Uterus (tissue), 4 donors: ENCODE data around the gene SV2C. TPM values are rescaled to one million over a fixed set of nuclear protein-coding genes. Genes with fewer than 3 reads are reported as not detected.
A peak's percentile ranks its signal among the peaks of the same experiment; 100 is the strongest.

Experiments used
- DNase-seq, 2 donors: peaks; one replicate each; pipeline ENCODE4 v3.0.0-alpha.2; 2019 to 2020
- H3K27ac ChIP-seq, 2 donors: fragments of 200-600 bp; sonication (generic); 1 replicate in 1 of 2; 2 replicates in 1 of 2; pipeline ENCODE4 v1.5.1; 2016 to 2018
- H3K27me3 ChIP-seq, 2 donors: fragments of 200-600 bp; sonication (generic); one replicate each; pipeline ENCODE4 v1.5.1; 2018 to 2019; ENCODE audit warnings: control low read depth in 1 of 2
- H3K36me3 ChIP-seq, 2 donors: fragments of 200-600 bp; sonication (generic); one replicate each; pipeline ENCODE4 v1.5.1; 2019; ENCODE audit warnings: control low read depth in 1 of 2
- H3K4me1 ChIP-seq, 2 donors: fragments of 200-600 bp; sonication (generic); one replicate each; pipeline ENCODE4 v1.5.1; 2018 to 2019; ENCODE audit warnings: control low read depth in 1 of 2
- H3K4me3 ChIP-seq, 2 donors: fragments of 200-600 bp; sonication (generic); 1 replicate in 1 of 2; 2 replicates in 1 of 2; pipeline ENCODE4 v1.5.1; 2018 to 2019; ENCODE audit warnings: mild to moderate bottlenecking in 1 of 2
- H3K9me3 ChIP-seq, 2 donors: fragments of 200-600 bp; sonication (generic); one replicate each; pipeline ENCODE4 v1.5.1; 2019; ENCODE audit warnings: control low read depth in 1 of 2
- POLR2A ChIP-seq, 2 donors: fragments of 450-650 bp; IDR thresholded peaks; one replicate each; pipeline ENCODE4 v1.6.1; 2016; ENCODE audit warnings: antibody characterized with exemption in 2 of 2, mild to moderate bottlenecking in 1 of 2, moderate library complexity in 1 of 2
- intact Hi-C: fragments of 100-400 bp; cut with DNase I; formaldehyde crosslinking; loops from one replicate; pipeline ENCODE4 v1.15.1; 2023; ENCODE audit warnings: low total_unique reads
- total RNA-seq, 4 donors: library from RNA; depleted of rRNA in 3 of 4; stranded (reverse); fragments of >200 nt in 3 of 4; gene quantifications; one replicate each; pipeline versions ENCODE4 v1.1.0 to v1.2.4, GENCODE V29; 2014 to 2023
- TF ChIP-seq, protein P1 (sequence below), 4 experiments: fragments of 200-600 bp in 2 of 4; fragments of 450-650 bp in 2 of 4; sonication (generic) in 2 of 4; IDR thresholded peaks; one replicate each; pipeline ENCODE4 v1.5.1; 2016 to 2019; ENCODE audit warnings: antibody characterized with exemption in 4 of 4, mild to moderate bottlenecking in 2 of 4, moderate library complexity in 1 of 4
- donor health status: DM: yes; HTN: yes; CAD: no.

SV2C gene
- total RNA-seq, 4 donors from 2014 or later = 0.21 to 3.7 TPM; not detected in 2

DNA sequence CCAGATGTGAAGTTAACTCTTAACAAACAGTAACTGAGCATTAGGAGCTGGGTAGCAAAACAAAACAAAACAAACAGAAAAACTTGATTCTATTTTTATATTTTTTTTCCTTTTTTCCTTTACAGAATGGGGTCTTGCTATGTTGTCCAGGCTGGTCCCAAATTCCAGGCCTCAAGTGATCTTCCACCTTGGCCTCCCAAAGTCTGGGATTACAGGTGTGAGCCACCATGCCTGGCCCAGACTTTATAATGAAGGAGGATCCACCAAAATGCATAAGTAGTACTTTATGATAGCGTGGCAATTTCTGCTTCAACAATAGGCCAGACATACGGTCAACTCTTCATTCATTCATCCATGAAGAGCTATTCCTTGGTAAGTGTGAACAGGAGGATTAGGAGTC, 314.0 kb downstream of the SV2C start:
- no peak overlapping the region for H3K4me3 ChIP-seq
- no peaks in the 10 kb centered on the region for H3K4me1 ChIP-seq
- H3K36me3 ChIP-seq = no peaks in the 10 kb centered on the region
- no peak for DNase-seq
- no peaks in the 10 kb centered on the region for H3K27me3 ChIP-seq
- H3K27ac ChIP-seq = no peak overlapping the region
- H3K9me3 ChIP-seq = no peaks in the 10 kb centered on the region
- TF ChIP-seq POLR2A (IDR thresholded peaks at IDR 0.05) = no peak
- TF ChIP-seq, protein P1, sequence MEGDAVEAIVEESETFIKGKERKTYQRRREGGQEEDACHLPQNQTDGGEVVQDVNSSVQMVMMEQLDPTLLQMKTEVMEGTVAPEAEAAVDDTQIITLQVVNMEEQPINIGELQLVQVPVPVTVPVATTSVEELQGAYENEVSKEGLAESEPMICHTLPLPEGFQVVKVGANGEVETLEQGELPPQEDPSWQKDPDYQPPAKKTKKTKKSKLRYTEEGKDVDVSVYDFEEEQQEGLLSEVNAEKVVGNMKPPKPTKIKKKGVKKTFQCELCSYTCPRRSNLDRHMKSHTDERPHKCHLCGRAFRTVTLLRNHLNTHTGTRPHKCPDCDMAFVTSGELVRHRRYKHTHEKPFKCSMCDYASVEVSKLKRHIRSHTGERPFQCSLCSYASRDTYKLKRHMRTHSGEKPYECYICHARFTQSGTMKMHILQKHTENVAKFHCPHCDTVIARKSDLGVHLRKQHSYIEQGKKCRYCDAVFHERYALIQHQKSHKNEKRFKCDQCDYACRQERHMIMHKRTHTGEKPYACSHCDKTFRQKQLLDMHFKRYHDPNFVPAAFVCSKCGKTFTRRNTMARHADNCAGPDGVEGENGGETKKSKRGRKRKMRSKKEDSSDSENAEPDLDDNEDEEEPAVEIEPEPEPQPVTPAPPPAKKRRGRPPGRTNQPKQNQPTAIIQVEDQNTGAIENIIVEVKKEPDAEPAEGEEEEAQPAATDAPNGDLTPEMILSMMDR (IDR thresholded peaks at IDR 0.05) = no peak
- intact Hi-C loops = no loop called here

DNA sequence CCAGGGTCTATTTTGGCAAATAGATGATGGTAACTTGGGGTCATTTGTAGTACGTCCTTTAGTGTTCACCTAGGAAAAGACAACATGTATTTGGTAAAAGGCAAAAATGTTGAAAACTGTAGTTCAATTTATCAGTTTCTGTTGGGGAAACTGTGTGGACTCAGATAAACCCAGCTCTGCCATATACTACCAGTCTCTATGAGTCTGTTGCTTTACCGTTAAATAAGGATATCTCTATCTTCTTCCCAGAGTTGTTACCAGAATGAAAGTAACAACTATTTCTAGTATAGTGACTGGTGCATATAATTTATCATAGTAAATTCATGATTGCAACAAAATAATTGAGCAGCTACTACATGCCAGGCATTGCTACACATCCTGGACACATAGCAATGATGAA, 316.1 kb downstream of the SV2C start:
- TF ChIP-seq, protein P1 (IDR thresholded peaks at IDR 0.05) = no peak
- no peak for TF ChIP-seq POLR2A (IDR thresholded peaks at IDR 0.05)
- Histone ChIP-seq H3K4me1 (no peaks in the 10 kb centered on the region), H3K27me3 (no peaks in the 10 kb centered on the region), H3K36me3 (no peaks in the 10 kb centered on the region), H3K27ac (no peak overlapping the region), H3K9me3 (no peaks in the 10 kb centered on the region), H3K4me3 (no peak overlapping the region)
- no peak for DNase-seq
- intact Hi-C loops = no loop called here

DNA sequence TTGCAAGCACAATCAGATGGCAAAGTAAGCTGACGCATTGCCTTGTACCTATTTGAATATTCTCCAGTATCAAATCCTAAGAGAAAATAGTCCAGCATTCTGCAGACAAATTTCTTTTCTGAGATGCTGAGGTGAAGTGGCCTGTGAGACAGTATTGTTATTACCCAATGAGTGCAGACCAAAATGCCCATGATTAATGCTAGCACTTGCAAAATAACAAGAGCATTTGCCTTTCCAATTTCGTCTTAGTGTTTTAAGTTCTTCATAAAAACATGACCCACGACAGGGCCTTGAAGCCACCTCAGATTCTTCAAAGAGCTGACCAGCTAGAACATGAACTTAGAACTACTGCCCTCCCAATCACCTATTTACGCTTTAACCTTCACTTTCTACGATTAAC, 317.3 kb downstream of the SV2C start:
- H3K36me3 ChIP-seq = no peaks in the 10 kb centered on the region
- H3K9me3 ChIP-seq = no peaks in the 10 kb centered on the region
- H3K27me3 ChIP-seq = no peaks in the 10 kb centered on the region
- intact Hi-C loops = no loop called here
- no peak overlapping the region for H3K27ac ChIP-seq
- TF ChIP-seq, protein P1 (IDR thresholded peaks at IDR 0.05) = no peak
- TF ChIP-seq POLR2A (IDR thresholded peaks at IDR 0.05) = no peak
- DNase-seq = no peak
- H3K4me1 ChIP-seq = no peaks in the 10 kb centered on the region
- H3K4me3 ChIP-seq = no peak overlapping the region

DNA sequence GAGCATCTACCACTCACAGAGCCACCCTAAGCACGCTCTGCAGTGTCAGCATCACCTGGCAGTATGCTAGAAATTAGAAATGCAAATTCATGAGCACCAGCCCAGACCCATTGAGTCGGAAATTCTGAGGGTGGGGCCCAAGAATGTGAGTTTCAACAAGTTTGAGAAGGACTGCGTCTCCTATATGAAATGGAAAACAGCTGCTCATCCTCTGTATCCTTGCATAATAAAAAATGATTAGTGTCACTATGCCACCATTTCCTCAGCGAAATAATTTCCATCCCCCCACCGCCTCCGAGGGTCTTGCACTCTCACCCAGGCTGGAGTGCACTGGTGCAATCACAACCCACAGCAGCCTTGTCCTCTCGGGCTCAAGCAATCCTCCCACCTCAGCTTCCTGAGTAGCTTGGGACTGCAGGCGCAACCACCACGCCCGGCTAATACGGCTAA, 318.6 kb downstream of the SV2C start:
- no peak for DNase-seq
- intact Hi-C loops = no loop called here
- no peaks in the 10 kb centered on the region for H3K27me3 ChIP-seq
- H3K4me3 ChIP-seq = peak overlapping the region in 1 of 2 donors; percentile 47
- H3K27ac ChIP-seq = no peak overlapping the region
- no peak for TF ChIP-seq POLR2A (IDR thresholded peaks at IDR 0.05)
- TF ChIP-seq, protein P1 (IDR thresholded peaks at IDR 0.05) = no peak
- no peaks in the 10 kb centered on the region for H3K36me3 ChIP-seq
- H3K4me1 ChIP-seq = no peaks in the 10 kb centered on the region
- no peaks in the 10 kb centered on the region for H3K9me3 ChIP-seq

DNA sequence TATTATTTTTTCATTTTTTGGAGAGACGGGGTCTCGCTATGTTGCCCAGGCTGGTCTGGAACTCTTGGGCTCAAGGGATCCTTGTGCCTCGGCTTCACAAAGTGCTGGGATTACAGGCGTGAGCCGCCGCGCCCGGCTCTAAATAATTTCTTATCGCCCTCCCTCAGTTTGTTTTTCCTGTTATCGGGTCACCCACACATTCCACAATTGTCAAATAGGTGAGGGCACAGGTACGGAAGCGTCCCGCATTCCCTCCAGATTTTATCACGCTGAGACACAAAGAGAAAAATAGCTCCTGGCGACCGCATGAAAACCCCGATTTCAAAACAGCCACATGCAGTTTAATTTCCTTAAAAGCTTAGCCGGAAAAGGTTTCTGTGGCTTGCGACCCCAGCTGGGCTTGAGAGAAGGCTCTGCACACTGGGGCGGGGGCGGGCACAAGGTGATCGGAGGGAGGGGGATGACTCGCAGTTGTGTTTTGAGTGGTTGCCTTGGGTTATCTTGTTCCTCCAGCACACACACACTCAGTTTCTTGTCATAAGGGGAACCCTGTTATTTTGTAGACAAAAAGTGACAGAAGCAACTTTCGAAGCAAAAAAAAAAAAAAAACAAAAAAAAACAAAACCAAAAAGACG, 319.2 kb downstream of the SV2C start:
- H3K4me3 ChIP-seq = peak overlapping the region in 1 of 2 donors; percentile 47
- intact Hi-C loops = no loop called here
- no peaks in the 10 kb centered on the region for H3K27me3 ChIP-seq
- H3K27ac ChIP-seq = no peak overlapping the region
- H3K9me3 ChIP-seq = no peaks in the 10 kb centered on the region
- TF ChIP-seq, protein P1 (IDR thresholded peaks at IDR 0.05) = no peak
- no peak for TF ChIP-seq POLR2A (IDR thresholded peaks at IDR 0.05)
- no peaks in the 10 kb centered on the region for H3K36me3 ChIP-seq
- no peaks in the 10 kb centered on the region for H3K4me1 ChIP-seq
- DNase-seq = no peak
